ENCODE results near the gene WWC1.

DNA sequence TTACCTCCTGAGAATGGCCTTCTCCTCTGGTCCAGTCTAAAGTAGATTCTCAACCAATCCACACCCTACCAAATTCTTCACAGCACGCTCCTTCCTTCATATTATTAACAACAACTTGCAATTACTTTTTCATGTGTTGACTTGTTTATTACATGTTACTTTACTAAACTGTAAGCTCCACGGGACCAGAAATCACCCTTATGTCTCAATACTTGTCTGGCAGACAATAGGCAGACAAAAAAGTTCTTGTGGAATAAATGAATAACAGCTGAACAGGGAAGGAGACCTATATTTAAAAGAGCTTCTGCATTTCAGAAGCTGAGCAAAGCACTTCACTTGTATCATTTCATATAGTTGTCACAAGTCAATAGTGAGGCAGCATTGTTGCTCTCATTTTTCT, 5.7 kb upstream of the WWC1 start:
- no peak for TF ChIP-seq CTCF (IDR thresholded peaks at IDR 0.05)
- no peak for TF ChIP-seq REST (IDR thresholded peaks at IDR 0.05; ENCODE audit: insufficient read depth in 1 of 2, low read depth in 2 of 2, low read length in 1 of 2)

Measured in Panc1 (cell line).